ENCODE results near the gene ROR1.
A peak's percentile ranks its signal among the peaks of the same experiment; 100 is the strongest.

Gene ROR1

DNA sequence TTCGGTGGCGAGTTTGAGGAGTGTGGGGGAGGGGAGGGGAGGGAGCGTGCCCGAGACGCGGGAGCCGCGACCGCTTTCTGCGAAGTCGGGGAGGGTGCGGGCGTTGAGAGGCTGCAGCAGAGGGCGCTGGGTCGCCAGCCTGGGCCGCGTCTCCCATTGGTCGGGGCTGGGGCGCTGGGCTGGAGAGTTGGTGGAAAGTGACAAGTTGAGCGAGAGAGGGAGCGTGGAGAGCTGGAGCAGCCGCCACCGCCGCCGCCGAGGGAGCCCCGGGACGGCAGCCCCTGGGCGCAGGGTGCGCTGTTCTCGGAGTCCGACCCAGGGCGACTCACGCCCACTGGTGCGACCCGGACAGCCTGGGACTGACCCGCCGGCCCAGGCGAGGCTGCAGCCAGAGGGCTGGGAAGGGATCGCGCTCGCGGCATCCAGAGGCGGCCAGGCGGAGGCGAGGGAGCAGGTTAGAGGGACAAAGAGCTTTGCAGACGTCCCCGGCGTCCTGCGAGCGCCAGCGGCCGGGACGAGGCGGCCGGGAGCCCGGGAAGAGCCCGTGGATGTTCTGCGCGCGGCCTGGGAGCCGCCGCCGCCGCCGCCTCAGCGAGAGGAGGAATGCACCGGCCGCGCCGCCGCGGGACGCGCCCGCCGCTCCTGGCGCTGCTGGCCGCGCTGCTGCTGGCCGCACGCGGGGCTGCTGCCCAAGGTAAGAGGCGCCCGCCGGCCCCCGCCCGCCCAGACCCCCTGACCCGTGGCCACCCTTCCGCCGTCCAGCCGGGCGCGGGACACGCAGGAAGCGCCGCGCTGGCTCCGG lies at the start of gene ROR1:
TSS of gene ROR1 (plus strand) at position 203 of the 802 bp plus-strand sequence.
- Mint-ChIP-seq H3K36me3 (ENCODE audit: low read depth) (peaks cover 3% of the 10 kb centered on the region), H3K27me3 (ENCODE audit: low read depth) (peaks cover 4% of the 10 kb centered on the region)

DNA sequence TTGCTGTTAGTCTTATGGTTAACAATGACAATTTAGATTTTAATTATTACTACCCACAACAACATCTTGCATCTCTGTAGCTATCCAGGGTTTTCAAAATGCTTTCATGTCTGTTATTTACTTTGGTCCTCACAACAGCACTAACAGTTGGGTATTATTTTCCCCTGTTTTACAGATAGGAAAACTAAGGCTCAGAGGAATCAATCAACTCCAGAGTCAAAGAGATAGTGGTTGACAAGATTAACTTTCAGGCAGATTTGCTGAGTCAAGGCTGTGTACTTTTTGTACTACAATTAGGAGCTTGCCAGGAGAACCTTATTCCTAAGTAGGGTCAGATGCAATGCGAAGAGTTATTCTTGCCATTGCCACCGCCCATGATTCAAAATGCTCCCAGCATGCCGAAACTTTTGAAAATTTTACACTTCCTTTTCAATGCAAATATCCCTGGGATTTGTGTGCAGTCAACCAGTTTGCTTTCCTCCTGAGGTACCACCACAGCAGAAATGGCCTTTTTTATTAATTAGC lies 49.4 kb upstream of the ROR1 start:
- Mint-ChIP-seq H3K9me3 (peaks cover 5% of the 10 kb centered on the region), H3K4me1 (peaks cover 4% of the 10 kb centered on the region), H3K36me3 (ENCODE audit: low read depth) (no peaks in the 10 kb centered on the region)

More for the DNA sequence above, at the start of gene ROR1:
- TF ChIP-seq, protein P1, sequence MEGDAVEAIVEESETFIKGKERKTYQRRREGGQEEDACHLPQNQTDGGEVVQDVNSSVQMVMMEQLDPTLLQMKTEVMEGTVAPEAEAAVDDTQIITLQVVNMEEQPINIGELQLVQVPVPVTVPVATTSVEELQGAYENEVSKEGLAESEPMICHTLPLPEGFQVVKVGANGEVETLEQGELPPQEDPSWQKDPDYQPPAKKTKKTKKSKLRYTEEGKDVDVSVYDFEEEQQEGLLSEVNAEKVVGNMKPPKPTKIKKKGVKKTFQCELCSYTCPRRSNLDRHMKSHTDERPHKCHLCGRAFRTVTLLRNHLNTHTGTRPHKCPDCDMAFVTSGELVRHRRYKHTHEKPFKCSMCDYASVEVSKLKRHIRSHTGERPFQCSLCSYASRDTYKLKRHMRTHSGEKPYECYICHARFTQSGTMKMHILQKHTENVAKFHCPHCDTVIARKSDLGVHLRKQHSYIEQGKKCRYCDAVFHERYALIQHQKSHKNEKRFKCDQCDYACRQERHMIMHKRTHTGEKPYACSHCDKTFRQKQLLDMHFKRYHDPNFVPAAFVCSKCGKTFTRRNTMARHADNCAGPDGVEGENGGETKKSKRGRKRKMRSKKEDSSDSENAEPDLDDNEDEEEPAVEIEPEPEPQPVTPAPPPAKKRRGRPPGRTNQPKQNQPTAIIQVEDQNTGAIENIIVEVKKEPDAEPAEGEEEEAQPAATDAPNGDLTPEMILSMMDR (IDR thresholded peaks at IDR 0.05; ENCODE audit: unreplicated experiment in 3 of 3), result peak; percentile 61 to 77 (median 68)
- H3K27ac Mint-ChIP-seq, result peak within 1 kb of the TSS; percentile 92 to 97 (median 97)
- H3K4me1 Mint-ChIP-seq, result peaks cover 38% of the 10 kb centered on the region
- peak within 1 kb of the TSS; percentile 97 to 100 (median 99) for H3K4me3 Mint-ChIP-seq
- H3K9me3 Mint-ChIP-seq, result no peaks in the 10 kb centered on the region

DNA sequence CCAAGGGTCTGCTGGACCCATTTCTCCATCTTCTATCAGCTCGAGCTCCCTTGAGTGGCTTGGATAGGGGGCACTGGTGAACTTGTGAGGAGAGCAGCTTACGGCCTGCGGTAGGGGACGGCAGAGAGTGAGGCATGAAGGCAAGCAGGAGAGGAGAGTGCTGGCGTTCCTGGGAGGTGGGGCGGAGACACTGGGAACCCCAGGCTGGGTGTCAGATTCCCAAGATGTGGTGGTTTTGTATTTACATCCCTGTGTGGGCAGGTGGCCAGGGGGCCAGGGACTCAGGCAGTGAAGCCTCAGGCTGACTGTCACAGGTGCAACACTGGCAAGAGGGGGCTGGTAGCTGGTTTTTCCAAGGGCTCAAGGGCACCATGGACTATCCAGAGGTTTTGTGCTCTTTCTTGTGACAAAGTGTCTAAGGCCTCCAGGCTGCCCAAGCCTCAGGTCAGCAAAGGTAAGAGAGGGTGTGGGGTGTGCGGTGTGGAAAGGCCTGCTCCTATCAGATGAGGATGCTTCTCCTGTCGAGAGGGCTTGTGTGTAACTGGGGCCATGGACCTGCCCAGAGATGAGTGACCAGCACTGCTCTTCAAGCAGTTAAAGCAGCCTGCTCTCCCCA lies 45.1 kb upstream of the ROR1 start:
- no peaks in the 10 kb centered on the region for H3K27me3 Mint-ChIP-seq (ENCODE audit: low read depth)
- peaks cover 27% of the 10 kb centered on the region for H3K4me1 Mint-ChIP-seq
- no peak overlapping the region for H3K27ac Mint-ChIP-seq
- peaks cover 5% of the 10 kb centered on the region for H3K9me3 Mint-ChIP-seq
- no peaks in the 10 kb centered on the region for H3K36me3 Mint-ChIP-seq (ENCODE audit: low read depth)
- TF ChIP-seq, protein P1 (IDR thresholded peaks at IDR 0.05; ENCODE audit: unreplicated experiment in 3 of 3), result no peak
- H3K4me3 Mint-ChIP-seq, result no peak overlapping the region

More for the DNA sequence above, 49.4 kb upstream of the ROR1 start:
- Mint-ChIP-seq H3K27ac (no peak overlapping the region), H3K4me3 (no peak overlapping the region), H3K27me3 (ENCODE audit: low read depth) (no peaks in the 10 kb centered on the region)
- TF ChIP-seq, protein P1 (IDR thresholded peaks at IDR 0.05; ENCODE audit: unreplicated experiment in 3 of 3), result no peak

DNA sequence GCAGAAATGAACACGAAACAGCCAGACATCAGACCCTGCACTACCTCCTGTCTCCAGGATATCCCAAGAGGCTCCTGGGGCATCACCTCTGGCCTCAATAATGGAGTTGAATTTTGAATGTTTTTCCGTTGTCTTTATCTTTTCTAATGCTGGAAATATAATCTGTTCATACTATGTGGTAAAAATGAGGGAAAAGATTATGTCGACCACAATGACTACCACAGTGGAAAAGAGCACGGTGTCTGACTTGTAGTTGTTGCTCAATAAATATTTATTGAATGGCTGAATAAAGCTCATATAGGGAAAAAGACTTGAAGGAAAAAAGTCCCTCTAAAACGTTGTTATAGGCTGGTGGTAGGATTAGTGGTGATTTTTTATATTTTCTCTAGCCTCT lies 44.6 kb upstream of the ROR1 start:
- H3K4me1 Mint-ChIP-seq, result peaks cover 27% of the 10 kb centered on the region
- no peaks in the 10 kb centered on the region for H3K36me3 Mint-ChIP-seq (ENCODE audit: low read depth)
- no peaks in the 10 kb centered on the region for H3K27me3 Mint-ChIP-seq (ENCODE audit: low read depth)
- TF ChIP-seq, protein P1 (IDR thresholded peaks at IDR 0.05; ENCODE audit: unreplicated experiment in 3 of 3), result no peak
- H3K4me3 Mint-ChIP-seq, result no peak overlapping the region
- H3K9me3 Mint-ChIP-seq, result peaks cover 5% of the 10 kb centered on the region
- peak overlapping the region in 1 of 3 experiments; percentile 19 for H3K27ac Mint-ChIP-seq

DNA sequence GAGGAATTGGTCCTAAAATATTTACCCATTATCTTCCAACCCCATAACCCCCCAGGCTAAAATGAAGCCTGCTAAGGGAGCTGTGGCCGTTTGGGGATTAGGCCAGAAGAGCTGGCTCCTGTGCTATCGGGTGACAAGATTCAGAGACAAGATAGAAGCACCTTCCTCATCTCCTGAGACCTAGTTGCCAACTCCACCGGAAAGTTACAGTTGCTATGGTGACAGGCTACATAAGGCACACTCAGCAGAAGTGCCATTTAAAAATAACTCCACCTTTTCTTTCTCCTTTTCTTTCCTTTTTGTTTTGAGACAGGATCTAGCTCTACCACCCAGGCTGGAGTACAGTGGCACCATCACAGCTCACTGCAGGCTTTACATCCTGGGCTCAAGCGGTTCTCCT lies 43.6 kb upstream of the ROR1 start:
- Mint-ChIP-seq H3K4me3 (no peak overlapping the region), H3K9me3 (peaks cover 12% of the 10 kb centered on the region), H3K27ac (peak overlapping the region in 1 of 3 experiments; percentile 21), H3K27me3 (ENCODE audit: low read depth) (no peaks in the 10 kb centered on the region), H3K36me3 (ENCODE audit: low read depth) (no peaks in the 10 kb centered on the region), H3K4me1 (peaks cover 27% of the 10 kb centered on the region)
- TF ChIP-seq, protein P1 (IDR thresholded peaks at IDR 0.05; ENCODE audit: unreplicated experiment in 3 of 3), result no peak
